HG02981 (cell line): ENCODE measurements around the gene OR2A14.
"Not testable (repeated sequence)": the region's sequence is repeated elsewhere in the genome, so short reads cannot be mapped to it uniquely, and the experiment has no call there.

Experiments
- ATAC-seq: cut with Tn5 transposase; IDR thresholded peaks from one replicate; pipeline ENCODE4 v1.9.1; 2021; ENCODE audit warnings: mild to moderate bottlenecking, moderate library complexity; ENCODE audit not compliant: unreplicated experiment

Gene OR2A14

GRCh38 chr7:144122876-144123275 is at the start of gene OR2A14:
Gene OR2A14 (plus strand): TSS chr7:144123176. CDS start chr7:144129113, 5,937 bp downstream.
- no peak for ATAC-seq

GRCh38 chr7:144074374-144074773 is 48.6 kb upstream of the OR2A14 start:
- no peak for ATAC-seq

- no peak for ATAC-seq
These were observed 37.0 kb upstream of the OR2A14 start, which contains the start of gene OR2A12 for GRCh38 chr7:144085978-144086377. Gene OR2A12 (plus strand): TSS chr7:144086278. CDS start chr7:144095108, 8,830 bp downstream.

GRCh38 chr7:144086730-144087129 is 36.2 kb upstream of the OR2A14 start:
- ATAC-seq = no peak

- no peak for ATAC-seq
These were observed 35.7 kb upstream of the OR2A14 start for GRCh38 chr7:144087230-144087629.

GRCh38 chr7:144090667-144091066 is 32.3 kb upstream of the OR2A14 start:
- ATAC-seq = no peak

GRCh38 chr7:144098776-144099175 is 24.2 kb upstream of the OR2A14 start:
- ATAC-seq = no peak

- no peak for ATAC-seq
These were observed 22.4 kb upstream of the OR2A14 start for GRCh38 chr7:144100607-144101006.

GRCh38 chr7:144102041-144102440 is 20.9 kb upstream of the OR2A14 start:
- ATAC-seq = no peak

GRCh38 chr7:144105211-144105610 is 17.8 kb upstream of the OR2A14 start:
- no peak for ATAC-seq

- no peak for ATAC-seq
These were observed 13.7 kb upstream of the OR2A14 start, which contains the start of gene OR2A2 for GRCh38 chr7:144109283-144109682. Gene OR2A2 (plus strand): TSS chr7:144109583. CDS start chr7:144109583, 0 bp downstream.

GRCh38 chr7:144110272-144110671 is 12.7 kb upstream of the OR2A14 start:
- ATAC-seq = no peak

- no peak for ATAC-seq
These were observed 9.3 kb upstream of the OR2A14 start for GRCh38 chr7:144113651-144114050.

GRCh38 chr7:144118341-144118740 is 4.6 kb upstream of the OR2A14 start:
- no peak for ATAC-seq

- peak; percentile 100 for ATAC-seq
These were observed 4.8 kb downstream of the OR2A14 start for GRCh38 chr7:144127714-144128334.

GRCh38 chr7:144129601-144130000 is 6.6 kb downstream of the OR2A14 start:
- not testable (repeated sequence) for ATAC-seq

- ATAC-seq = no peak
These were observed 7.8 kb downstream of the OR2A14 start for GRCh38 chr7:144130730-144131129.

GRCh38 chr7:144132262-144132661 is 9.3 kb downstream of the OR2A14 start:
- no peak for ATAC-seq

- ATAC-seq = no peak
These were observed 10.3 kb downstream of the OR2A14 start for GRCh38 chr7:144133307-144133706.

- no peak for ATAC-seq
These were observed 11.1 kb downstream of the OR2A14 start for GRCh38 chr7:144134116-144134515.

GRCh38 chr7:144137501-144137900 is 14.5 kb downstream of the OR2A14 start:
- no peak for ATAC-seq

- no peak for ATAC-seq
These were observed 19.2 kb downstream of the OR2A14 start for GRCh38 chr7:144142187-144142586.

- no peak for ATAC-seq
These were observed 21.4 kb downstream of the OR2A14 start for GRCh38 chr7:144144426-144144825.
